Measurements from ENCODE around the gene SLC25A12.

Gene SLC25A12

DNA sequence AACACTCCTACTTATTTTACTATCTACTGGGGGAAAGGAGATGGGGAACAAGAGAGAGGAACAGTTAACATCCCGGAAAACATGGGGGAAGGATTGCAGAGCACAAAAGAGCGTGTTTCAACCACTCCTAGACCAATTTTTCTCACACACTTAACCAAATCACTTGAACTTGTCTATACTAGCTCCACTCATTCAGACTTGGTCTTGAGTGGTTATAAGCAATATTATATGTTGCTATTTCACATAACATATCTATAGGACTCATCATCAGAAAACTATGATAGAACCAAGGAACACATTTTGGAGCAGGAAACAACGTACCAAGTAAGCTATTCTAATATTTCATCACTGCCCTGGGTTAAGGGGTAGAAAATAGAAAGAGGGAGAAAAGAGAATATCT, 31.5 kb downstream of the SLC25A12 start:
- no peak overlapping the region for H3K4me3 ChIP-seq (ENCODE audit: low read depth in 1 of 5, low read length in 5 of 5)
- H3K27me3 ChIP-seq (ENCODE audit: control insufficient read depth in 5 of 5, insufficient read depth in 4 of 5, low read length in 5 of 5): no peaks in the 10 kb centered on the region
- H3K9me3 ChIP-seq (ENCODE audit: control insufficient read depth in 5 of 5, low read length in 5 of 5): no peaks in the 10 kb centered on the region
- no peak overlapping the region for H3K9ac ChIP-seq (ENCODE audit: low read length in 5 of 5)
- H3K36me3 ChIP-seq (ENCODE audit: control insufficient read depth in 5 of 5, insufficient read depth in 5 of 5, low read length in 5 of 5): no peaks in the 10 kb centered on the region
- peaks cover 0 to 9% (median 0%) of the 10 kb centered on the region in 5 donors for H3K4me1 ChIP-seq (ENCODE audit: control insufficient read depth in 5 of 5, insufficient read depth in 5 of 5, low read length in 5 of 5)
- no peak overlapping the region for H3K27ac ChIP-seq (ENCODE audit: low read depth, low read length)

DNA sequence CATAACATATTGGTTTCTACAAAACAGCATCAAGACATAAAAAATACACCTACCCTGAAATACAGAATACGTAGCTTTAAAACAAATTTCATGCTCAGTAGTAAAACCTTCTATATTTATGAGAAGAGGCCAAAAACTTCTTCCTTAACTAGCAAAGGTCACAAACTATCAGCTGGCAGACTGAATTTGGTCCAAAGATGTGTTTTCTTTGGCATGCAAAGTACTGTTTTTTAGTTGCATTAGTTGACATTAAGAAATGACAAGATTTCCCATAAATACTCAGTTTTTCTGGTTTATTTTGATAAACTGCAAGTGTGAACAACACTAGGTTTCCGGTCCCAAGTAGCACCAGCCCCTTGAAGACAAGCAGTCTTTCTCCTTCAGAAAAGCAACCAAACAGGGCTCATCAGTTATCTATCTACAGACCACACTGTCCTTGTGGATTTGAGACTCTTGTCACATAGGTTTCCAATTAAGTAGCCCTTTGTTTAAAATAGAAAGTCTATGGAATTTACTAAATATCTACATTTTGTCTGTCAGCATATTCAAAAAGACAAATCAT, 35.6 kb downstream of the SLC25A12 start:
- Histone ChIP-seq H3K4me1 (ENCODE audit: control insufficient read depth in 5 of 5, insufficient read depth in 5 of 5, low read length in 5 of 5) (peaks cover 0 to 15% (median 0%) of the 10 kb centered on the region in 5 donors), H3K36me3 (ENCODE audit: control insufficient read depth in 5 of 5, insufficient read depth in 5 of 5, low read length in 5 of 5) (peaks cover 0 to 3% (median 0%) of the 10 kb centered on the region in 5 donors), H3K27me3 (ENCODE audit: control insufficient read depth in 5 of 5, insufficient read depth in 4 of 5, low read length in 5 of 5) (no peaks in the 10 kb centered on the region), H3K9me3 (ENCODE audit: control insufficient read depth in 5 of 5, low read length in 5 of 5) (no peaks in the 10 kb centered on the region), H3K27ac (ENCODE audit: low read depth, low read length) (no peak overlapping the region), H3K4me3 (ENCODE audit: low read depth in 1 of 5, low read length in 5 of 5) (no peak overlapping the region), H3K9ac (ENCODE audit: low read length in 5 of 5) (no peak overlapping the region)

DNA sequence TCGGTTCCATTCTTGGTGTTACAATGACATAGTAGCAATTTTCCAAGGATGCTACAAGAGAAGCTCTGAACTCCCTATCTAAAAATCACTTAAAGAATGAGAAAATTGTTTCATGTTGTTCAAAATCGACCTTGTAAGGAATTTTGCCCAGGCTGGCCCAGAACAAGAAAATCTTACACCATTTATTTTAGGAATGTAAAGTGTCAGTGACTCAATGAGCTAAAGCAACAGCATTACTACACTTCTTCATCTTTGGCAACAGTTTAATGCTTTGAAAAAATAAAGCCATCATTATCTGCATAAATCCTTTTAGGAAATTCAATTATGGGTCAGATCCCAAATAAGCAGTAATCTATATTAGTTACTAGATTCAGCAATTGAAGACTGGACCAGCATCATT, 38.6 kb downstream of the SLC25A12 start:
- H3K4me3 ChIP-seq (ENCODE audit: low read depth in 1 of 5, low read length in 5 of 5): no peak overlapping the region
- H3K27ac ChIP-seq (ENCODE audit: low read depth, low read length): no peak overlapping the region
- no peak overlapping the region for H3K9ac ChIP-seq (ENCODE audit: low read length in 5 of 5)
- H3K36me3 ChIP-seq (ENCODE audit: control insufficient read depth in 5 of 5, insufficient read depth in 5 of 5, low read length in 5 of 5): peaks cover 0 to 3% (median 0%) of the 10 kb centered on the region in 5 donors
- peaks cover 0 to 15% (median 0%) of the 10 kb centered on the region in 5 donors for H3K4me1 ChIP-seq (ENCODE audit: control insufficient read depth in 5 of 5, insufficient read depth in 5 of 5, low read length in 5 of 5)
- no peaks in the 10 kb centered on the region for H3K27me3 ChIP-seq (ENCODE audit: control insufficient read depth in 5 of 5, insufficient read depth in 4 of 5, low read length in 5 of 5)
- H3K9me3 ChIP-seq (ENCODE audit: control insufficient read depth in 5 of 5, low read length in 5 of 5): no peaks in the 10 kb centered on the region

DNA sequence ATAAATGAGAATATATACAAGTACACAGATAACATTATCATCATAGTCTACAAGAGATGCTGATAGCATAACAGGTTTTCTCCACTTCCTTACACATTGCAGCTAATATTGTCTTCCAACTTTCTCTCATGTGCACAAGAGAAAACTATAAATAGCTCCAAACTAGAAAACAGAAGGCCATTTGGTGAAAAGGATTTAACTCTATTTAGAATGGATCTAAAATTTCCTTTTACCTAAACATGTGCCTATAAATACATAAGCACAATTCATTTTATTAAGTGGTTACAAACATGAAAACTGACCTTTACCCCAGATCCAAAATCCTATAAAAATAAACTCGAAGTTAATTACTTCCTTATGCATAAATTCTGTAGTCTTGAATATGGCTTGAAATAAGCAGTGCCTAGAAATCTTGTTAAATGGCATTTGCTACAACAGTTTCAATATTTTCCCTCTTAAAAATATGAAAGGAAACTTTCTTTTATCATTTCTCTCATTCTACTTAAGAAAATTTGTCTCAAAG, 41.6 kb downstream of the SLC25A12 start:
- no peak overlapping the region for H3K9ac ChIP-seq (ENCODE audit: low read length in 5 of 5)
- H3K27me3 ChIP-seq (ENCODE audit: control insufficient read depth in 5 of 5, insufficient read depth in 4 of 5, low read length in 5 of 5): no peaks in the 10 kb centered on the region
- H3K4me3 ChIP-seq (ENCODE audit: low read depth in 1 of 5, low read length in 5 of 5): no peak overlapping the region
- H3K36me3 ChIP-seq (ENCODE audit: control insufficient read depth in 5 of 5, insufficient read depth in 5 of 5, low read length in 5 of 5): peaks cover 0 to 3% (median 3%) of the 10 kb centered on the region in 5 donors
- no peak overlapping the region for H3K27ac ChIP-seq (ENCODE audit: low read depth, low read length)
- H3K9me3 ChIP-seq (ENCODE audit: control insufficient read depth in 5 of 5, low read length in 5 of 5): no peaks in the 10 kb centered on the region
- H3K4me1 ChIP-seq (ENCODE audit: control insufficient read depth in 5 of 5, insufficient read depth in 5 of 5, low read length in 5 of 5): peaks cover 0 to 7% (median 0%) of the 10 kb centered on the region in 5 donors

DNA sequence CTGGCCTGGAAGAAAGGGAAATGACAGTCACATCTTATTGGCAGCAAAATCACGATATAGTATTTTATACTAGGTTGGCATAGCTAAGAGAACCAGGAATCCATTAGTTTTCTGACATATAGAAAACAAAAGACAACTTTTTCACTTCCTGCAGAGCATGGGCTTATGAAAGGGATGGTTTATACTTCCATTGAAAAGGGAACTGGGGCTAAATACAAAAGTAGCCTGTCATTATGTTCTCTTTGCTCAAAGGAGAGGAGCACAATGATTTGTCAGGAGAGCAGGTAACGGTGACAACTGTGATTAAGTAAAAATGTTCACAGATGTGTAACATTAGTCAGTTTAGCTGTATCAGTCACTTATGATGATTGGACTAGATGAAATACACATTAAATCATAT, 46.4 kb downstream of the SLC25A12 start:
- Histone ChIP-seq H3K9ac (ENCODE audit: low read length in 5 of 5) (no peak overlapping the region), H3K36me3 (ENCODE audit: control insufficient read depth in 5 of 5, insufficient read depth in 5 of 5, low read length in 5 of 5) (peaks cover 0 to 3% (median 0%) of the 10 kb centered on the region in 5 donors), H3K27me3 (ENCODE audit: control insufficient read depth in 5 of 5, insufficient read depth in 4 of 5, low read length in 5 of 5) (no peaks in the 10 kb centered on the region), H3K27ac (ENCODE audit: low read depth, low read length) (no peak overlapping the region), H3K9me3 (ENCODE audit: control insufficient read depth in 5 of 5, low read length in 5 of 5) (no peaks in the 10 kb centered on the region), H3K4me1 (ENCODE audit: control insufficient read depth in 5 of 5, insufficient read depth in 5 of 5, low read length in 5 of 5) (peaks cover 0 to 7% (median 0%) of the 10 kb centered on the region in 5 donors), H3K4me3 (ENCODE audit: low read depth in 1 of 5, low read length in 5 of 5) (no peak overlapping the region)

DNA sequence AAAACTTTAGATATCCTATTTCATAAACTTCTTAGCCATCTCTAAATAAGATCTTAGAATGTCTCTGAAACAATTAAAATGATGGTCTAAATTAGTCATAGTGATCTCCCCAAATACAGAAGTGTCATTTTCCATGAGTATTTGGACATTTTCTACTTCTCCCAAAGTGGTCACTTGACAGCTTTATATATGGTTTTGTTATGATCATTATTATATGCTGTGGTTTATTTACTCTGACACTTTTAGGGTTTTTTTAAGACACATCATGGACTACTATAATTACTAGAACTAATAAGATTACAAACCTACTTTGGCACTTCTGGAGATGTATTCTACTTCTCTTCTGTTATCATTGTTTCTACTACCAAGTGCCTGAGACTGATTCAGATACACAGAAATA, 47.1 kb downstream of the SLC25A12 start:
- H3K27ac ChIP-seq (ENCODE audit: low read depth, low read length): no peak overlapping the region

DNA sequence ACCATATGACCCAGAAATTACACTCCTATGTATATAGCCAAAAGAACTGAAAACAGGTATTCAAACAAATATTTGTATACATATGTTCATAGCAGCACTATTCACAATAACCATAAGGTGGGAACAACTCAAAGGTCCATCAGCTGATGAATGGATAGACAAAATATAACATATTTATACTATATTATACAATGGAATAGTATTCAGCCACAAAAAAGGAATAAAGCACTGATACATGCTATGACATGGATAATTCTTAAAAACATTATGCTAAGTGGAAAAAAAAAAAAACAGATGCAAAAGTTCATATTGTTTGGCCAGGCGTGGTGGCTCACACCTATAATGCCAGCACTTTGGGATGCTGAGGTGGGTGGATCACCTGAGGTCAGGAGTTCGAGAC, 52.0 kb downstream of the SLC25A12 start:
- Histone ChIP-seq H3K9ac (ENCODE audit: low read length in 5 of 5) (no peak overlapping the region), H3K27me3 (ENCODE audit: control insufficient read depth in 5 of 5, insufficient read depth in 4 of 5, low read length in 5 of 5) (no peaks in the 10 kb centered on the region), H3K4me3 (ENCODE audit: low read depth in 1 of 5, low read length in 5 of 5) (no peak overlapping the region), H3K9me3 (ENCODE audit: control insufficient read depth in 5 of 5, low read length in 5 of 5) (no peaks in the 10 kb centered on the region), H3K36me3 (ENCODE audit: control insufficient read depth in 5 of 5, insufficient read depth in 5 of 5, low read length in 5 of 5) (peaks cover 3 to 9% (median 5%) of the 10 kb centered on the region in 5 donors), H3K27ac (ENCODE audit: low read depth, low read length) (no peak overlapping the region), H3K4me1 (ENCODE audit: control insufficient read depth in 5 of 5, insufficient read depth in 5 of 5, low read length in 5 of 5) (peaks cover 0 to 17% (median 0%) of the 10 kb centered on the region in 5 donors)

More for the DNA sequence above, 47.1 kb downstream of the SLC25A12 start:
- H3K4me1 ChIP-seq (ENCODE audit: control insufficient read depth in 5 of 5, insufficient read depth in 5 of 5, low read length in 5 of 5): peaks cover 0 to 7% (median 0%) of the 10 kb centered on the region in 5 donors
- H3K27me3 ChIP-seq (ENCODE audit: control insufficient read depth in 5 of 5, insufficient read depth in 4 of 5, low read length in 5 of 5): no peaks in the 10 kb centered on the region
- no peak overlapping the region for H3K9ac ChIP-seq (ENCODE audit: low read length in 5 of 5)
- H3K36me3 ChIP-seq (ENCODE audit: control insufficient read depth in 5 of 5, insufficient read depth in 5 of 5, low read length in 5 of 5): peaks cover 0 to 3% (median 0%) of the 10 kb centered on the region in 5 donors
- no peaks in the 10 kb centered on the region for H3K9me3 ChIP-seq (ENCODE audit: control insufficient read depth in 5 of 5, low read length in 5 of 5)
- H3K4me3 ChIP-seq (ENCODE audit: low read depth in 1 of 5, low read length in 5 of 5): no peak overlapping the region

DNA sequence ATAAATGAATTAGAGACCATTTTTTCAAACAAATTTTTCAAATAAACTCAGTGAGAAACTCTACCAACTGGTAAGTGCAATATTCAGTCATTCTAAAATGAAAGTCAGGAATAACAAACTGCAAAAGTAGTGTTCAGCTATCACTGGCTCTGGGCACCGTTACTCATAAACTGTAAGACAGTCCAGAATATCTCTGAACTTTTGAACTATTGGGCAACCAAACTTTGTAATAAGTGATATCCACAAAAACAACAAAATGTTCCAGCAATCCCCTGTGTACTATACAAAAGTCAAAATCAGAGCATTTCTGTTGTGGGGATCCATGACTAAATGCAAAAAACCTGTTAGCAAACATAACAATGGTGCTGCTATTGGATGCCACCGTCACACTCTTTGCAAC, 56.3 kb downstream of the SLC25A12 start:
- H3K4me1 ChIP-seq (ENCODE audit: control insufficient read depth in 5 of 5, insufficient read depth in 5 of 5, low read length in 5 of 5): peaks cover 0 to 13% (median 0%) of the 10 kb centered on the region in 5 donors
- H3K27me3 ChIP-seq (ENCODE audit: control insufficient read depth in 5 of 5, insufficient read depth in 4 of 5, low read length in 5 of 5): no peaks in the 10 kb centered on the region
- no peak overlapping the region for H3K27ac ChIP-seq (ENCODE audit: low read depth, low read length)
- H3K9ac ChIP-seq (ENCODE audit: low read length in 5 of 5): no peak overlapping the region
- peaks cover 26 to 40% (median 36%) of the 10 kb centered on the region in 5 donors for H3K36me3 ChIP-seq (ENCODE audit: control insufficient read depth in 5 of 5, insufficient read depth in 5 of 5, low read length in 5 of 5)
- no peak overlapping the region for H3K4me3 ChIP-seq (ENCODE audit: low read depth in 1 of 5, low read length in 5 of 5)
- no peaks in the 10 kb centered on the region for H3K9me3 ChIP-seq (ENCODE audit: control insufficient read depth in 5 of 5, low read length in 5 of 5)

DNA sequence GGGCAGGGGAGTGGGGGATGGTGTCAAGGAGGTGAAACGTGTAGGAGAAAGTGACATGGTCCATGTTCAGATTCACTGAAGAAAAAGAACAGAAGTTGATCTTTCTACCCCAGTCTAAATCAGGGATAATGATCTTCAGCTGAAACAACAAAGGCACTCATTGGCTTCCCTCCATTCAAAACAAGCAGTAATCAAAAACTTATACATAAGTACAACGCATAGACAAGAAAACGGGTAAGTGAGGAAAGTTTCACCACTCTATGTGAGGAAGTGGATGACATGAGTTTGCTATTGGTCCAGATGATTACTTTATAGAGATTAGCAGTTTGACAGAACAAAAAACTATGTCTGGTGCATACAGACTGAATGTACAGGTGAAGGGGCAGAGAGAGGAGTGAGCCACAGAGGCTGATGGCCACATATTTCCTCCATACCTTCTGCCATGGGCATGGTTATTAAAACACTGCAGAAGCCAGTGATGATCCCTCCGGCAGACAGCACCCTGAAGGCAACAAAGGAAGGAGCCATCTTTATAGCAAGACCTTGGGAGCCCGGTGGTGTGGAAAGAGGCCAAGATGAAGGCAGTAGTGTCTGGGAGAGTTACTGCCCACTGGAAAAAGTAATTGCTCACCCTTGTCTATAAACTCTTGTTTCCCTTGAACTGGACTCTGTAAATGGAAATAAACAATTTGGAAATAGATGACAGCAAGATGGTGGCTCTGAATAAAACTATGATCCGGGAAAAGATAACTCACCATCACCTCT, 57.7 kb downstream of the SLC25A12 start:
- peaks cover 37 to 48% (median 47%) of the 10 kb centered on the region in 5 donors for H3K36me3 ChIP-seq (ENCODE audit: control insufficient read depth in 5 of 5, insufficient read depth in 5 of 5, low read length in 5 of 5)
- no peak overlapping the region for H3K4me3 ChIP-seq (ENCODE audit: low read depth in 1 of 5, low read length in 5 of 5)
- H3K4me1 ChIP-seq (ENCODE audit: control insufficient read depth in 5 of 5, insufficient read depth in 5 of 5, low read length in 5 of 5): peaks cover 0 to 13% (median 0%) of the 10 kb centered on the region in 5 donors
- no peak overlapping the region for H3K9ac ChIP-seq (ENCODE audit: low read length in 5 of 5)
- no peaks in the 10 kb centered on the region for H3K27me3 ChIP-seq (ENCODE audit: control insufficient read depth in 5 of 5, insufficient read depth in 4 of 5, low read length in 5 of 5)
- peaks cover 0 to 3% (median 0%) of the 10 kb centered on the region in 5 donors for H3K9me3 ChIP-seq (ENCODE audit: control insufficient read depth in 5 of 5, low read length in 5 of 5)
- no peak overlapping the region for H3K27ac ChIP-seq (ENCODE audit: low read depth, low read length)

DNA sequence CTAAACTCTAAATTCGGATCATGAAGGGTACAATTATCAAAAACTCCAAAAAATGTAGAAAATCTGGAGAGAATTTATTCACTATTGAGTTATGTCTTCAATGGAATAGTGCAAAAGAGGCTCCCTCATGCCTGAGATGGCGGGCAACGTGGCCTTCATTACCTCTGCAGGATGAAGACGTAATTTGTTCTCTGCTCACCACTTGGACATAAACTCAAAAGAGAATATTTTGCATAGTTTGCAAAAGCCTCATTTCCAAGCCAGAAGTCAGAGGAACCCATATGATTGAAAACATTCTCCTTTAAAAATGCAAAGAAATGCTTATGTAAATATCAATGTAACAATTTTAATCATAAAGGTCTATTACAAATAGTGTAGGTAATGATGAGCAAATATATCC, 58.7 kb downstream of the SLC25A12 start:
- no peaks in the 10 kb centered on the region for H3K27me3 ChIP-seq (ENCODE audit: control insufficient read depth in 5 of 5, insufficient read depth in 4 of 5, low read length in 5 of 5)

More for the DNA sequence above, 58.7 kb downstream of the SLC25A12 start:
- Histone ChIP-seq H3K36me3 (ENCODE audit: control insufficient read depth in 5 of 5, insufficient read depth in 5 of 5, low read length in 5 of 5) (peaks cover 42 to 53% (median 49%) of the 10 kb centered on the region in 5 donors), H3K9ac (ENCODE audit: low read length in 5 of 5) (no peak overlapping the region), H3K4me1 (ENCODE audit: control insufficient read depth in 5 of 5, insufficient read depth in 5 of 5, low read length in 5 of 5) (peaks cover 0 to 13% (median 0%) of the 10 kb centered on the region in 5 donors), H3K4me3 (ENCODE audit: low read depth in 1 of 5, low read length in 5 of 5) (no peak overlapping the region), H3K27ac (ENCODE audit: low read depth, low read length) (no peak overlapping the region), H3K9me3 (ENCODE audit: control insufficient read depth in 5 of 5, low read length in 5 of 5) (peaks cover 0 to 3% (median 0%) of the 10 kb centered on the region in 5 donors)

All from subcutaneous abdominal adipose tissue (tissue), 5 donors.